ENCODE measurements around the gene NUP35.

DNA sequence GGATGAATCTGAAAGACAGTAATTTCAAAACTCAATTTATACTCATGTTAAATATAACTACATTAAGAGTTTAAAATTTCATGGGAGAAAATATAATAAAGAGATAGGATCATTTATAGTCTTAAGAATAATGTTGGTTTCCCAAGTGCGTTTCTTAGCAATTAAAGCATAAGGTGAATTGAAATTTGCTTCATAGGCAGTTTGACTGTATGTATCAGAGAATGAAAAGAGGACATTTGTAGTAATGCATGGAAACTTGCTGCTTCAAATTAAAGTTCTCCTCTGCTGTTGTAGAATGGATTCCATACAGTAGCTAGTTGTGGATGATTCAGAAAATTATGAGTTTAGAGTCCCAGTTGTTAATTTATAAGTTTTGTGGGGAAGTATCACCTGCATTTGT lies 68.1 kb downstream of the NUP35 start:
- TF ChIP-seq, protein P1, sequence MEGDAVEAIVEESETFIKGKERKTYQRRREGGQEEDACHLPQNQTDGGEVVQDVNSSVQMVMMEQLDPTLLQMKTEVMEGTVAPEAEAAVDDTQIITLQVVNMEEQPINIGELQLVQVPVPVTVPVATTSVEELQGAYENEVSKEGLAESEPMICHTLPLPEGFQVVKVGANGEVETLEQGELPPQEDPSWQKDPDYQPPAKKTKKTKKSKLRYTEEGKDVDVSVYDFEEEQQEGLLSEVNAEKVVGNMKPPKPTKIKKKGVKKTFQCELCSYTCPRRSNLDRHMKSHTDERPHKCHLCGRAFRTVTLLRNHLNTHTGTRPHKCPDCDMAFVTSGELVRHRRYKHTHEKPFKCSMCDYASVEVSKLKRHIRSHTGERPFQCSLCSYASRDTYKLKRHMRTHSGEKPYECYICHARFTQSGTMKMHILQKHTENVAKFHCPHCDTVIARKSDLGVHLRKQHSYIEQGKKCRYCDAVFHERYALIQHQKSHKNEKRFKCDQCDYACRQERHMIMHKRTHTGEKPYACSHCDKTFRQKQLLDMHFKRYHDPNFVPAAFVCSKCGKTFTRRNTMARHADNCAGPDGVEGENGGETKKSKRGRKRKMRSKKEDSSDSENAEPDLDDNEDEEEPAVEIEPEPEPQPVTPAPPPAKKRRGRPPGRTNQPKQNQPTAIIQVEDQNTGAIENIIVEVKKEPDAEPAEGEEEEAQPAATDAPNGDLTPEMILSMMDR (IDR thresholded peaks at IDR 0.05), result no peak
- TF ChIP-seq POLR2A (IDR thresholded peaks at IDR 0.05), result no peak
- no peak for TF ChIP-seq POLR2AphosphoS5 (IDR thresholded peaks at IDR 0.05)

All from transverse colon (tissue), 4 donors.